GM23338 (cell line): ENCODE measurements around the gene SLC51B. TPM values are rescaled to one million over a fixed set of nuclear protein-coding genes. Genes with fewer than 3 reads are reported as not detected.

Source experiments
- ATAC-seq: fragments of 200-7000 bp; cut with Tn5 transposase; 3 replicates; pipeline ENCODE4 v1.9.1; 2020
- DNase-seq: peaks from one replicate; pipeline ENCODE4 v3.0.0-alpha.2; 2015; ENCODE audit warnings: low spot score
- H2AFZ ChIP-seq: fragments of 200-600 bp; sonication (generic); 2 replicates; pipeline ENCODE4 v1.8.0; 2016; ENCODE audit warnings: antibody characterized with exemption, mild to moderate bottlenecking, moderate library complexity
- H3F3A ChIP-seq: fragments of 200-600 bp; sonication (generic); replicated peaks from 2 replicates; pipeline ENCODE4 v1.8.0; 2017; ENCODE audit warnings: antibody characterized with exemption, mixed run types, low read depth
- H3K27ac ChIP-seq: fragments of 200-600 bp; sonication (generic); 2 replicates; pipeline ENCODE4 v1.6.1; 2016; ENCODE audit warnings: low read depth
- H3K27me3 ChIP-seq: fragments of 200-600 bp; sonication (generic); 2 replicates; pipeline ENCODE4 v1.8.0; 2016; ENCODE audit warnings: mild to moderate bottlenecking, mixed run types, moderate library complexity; ENCODE audit not compliant: insufficient read depth
- H3K36me3 ChIP-seq: fragments of 200-600 bp; sonication (generic); 2 replicates; pipeline ENCODE4 v1.8.0; 2016; ENCODE audit warnings: mild to moderate bottlenecking; ENCODE audit not compliant: insufficient read depth
- H3K4me1 ChIP-seq: fragments of 200-600 bp; sonication (generic); 2 replicates; pipeline ENCODE4 v1.8.0; 2016; ENCODE audit warnings: mild to moderate bottlenecking, moderate library complexity; ENCODE audit not compliant: insufficient read depth
- H3K4me2 ChIP-seq: fragments of 200-600 bp; sonication (generic); 2 replicates; pipeline ENCODE4 v1.7.1; 2017; ENCODE audit warnings: mixed run types
- H3K4me3 ChIP-seq: fragments of 200-600 bp; sonication (generic); 2 replicates; pipeline ENCODE4 v1.6.1; 2016; ENCODE audit warnings: mixed run types
- H3K79me2 ChIP-seq: fragments of 200-600 bp; sonication (generic); replicated peaks from 2 replicates; pipeline ENCODE4 v1.8.0; 2017; ENCODE audit warnings: mild to moderate bottlenecking; ENCODE audit not compliant: insufficient read depth
- H3K9me2 ChIP-seq: fragments of 200-600 bp; sonication (generic); 2 replicates; pipeline ENCODE4 v1.8.0; 2017; ENCODE audit not compliant: insufficient read depth
- H4K20me1 ChIP-seq: fragments of 200-600 bp; sonication (generic); replicated peaks from 2 replicates; pipeline ENCODE4 v1.8.0; 2017; ENCODE audit warnings: mild to moderate bottlenecking; ENCODE audit not compliant: insufficient read depth
- H3K27ac Mint-ChIP-seq: 2 replicates; pipeline ENCODE4 v1.8.0; 2020; ENCODE audit warnings: inconsistent platforms, mild to moderate bottlenecking, moderate library complexity, mixed read lengths
- H3K27me3 Mint-ChIP-seq: 3 replicates; pipeline ENCODE4 v1.8.0; 2022; ENCODE audit warnings: low read depth, mild to moderate bottlenecking, moderate library complexity, mixed read lengths, inconsistent platforms; ENCODE audit not compliant: insufficient read depth, poor library complexity
- H3K36me3 Mint-ChIP-seq: 3 replicates; pipeline ENCODE4 v1.8.0; 2021; ENCODE audit warnings: low read depth, mild to moderate bottlenecking, inconsistent platforms, moderate library complexity, mixed read lengths
- H3K4me1 Mint-ChIP-seq: 3 replicates; pipeline ENCODE4 v1.8.0; 2020; ENCODE audit warnings: mild to moderate bottlenecking, inconsistent platforms, mixed read lengths
- H3K4me3 Mint-ChIP-seq: 3 replicates; pipeline ENCODE4 v1.8.0; 2021; ENCODE audit warnings: moderate library complexity, mild to moderate bottlenecking, inconsistent platforms, mixed read lengths
- H3K9me3 Mint-ChIP-seq: 3 replicates; pipeline ENCODE4 v1.8.0; 2020; ENCODE audit warnings: moderate library complexity, mild to moderate bottlenecking, inconsistent platforms, mixed read lengths
- CREB1 ChIP-seq: fragments of 250-450 bp; sonication (Bioruptor Pico); IDR thresholded peaks from 2 replicates; pipeline ENCODE4 v1.5.0; 2020; ENCODE audit warnings: low read depth, mild to moderate bottlenecking, moderate library complexity
- EZH2 ChIP-seq: fragments of 200-600 bp; sonication (generic); IDR thresholded peaks from one replicate; pipeline ENCODE4 v1.8.0; 2017; ENCODE audit warnings: antibody characterized with exemption, mild to moderate bottlenecking, low read depth; ENCODE audit not compliant: unreplicated experiment
- EZH2phosphoT487 ChIP-seq: fragments of 200-600 bp; sonication (generic); IDR thresholded peaks from one replicate; pipeline ENCODE4 v1.8.1; 2018; ENCODE audit warnings: antibody characterized with exemption; ENCODE audit not compliant: unreplicated experiment
- JUNB ChIP-seq: IDR thresholded peaks from one replicate; pipeline ENCODE4 v1.6.1; 2016; ENCODE audit warnings: antibody characterized with exemption; ENCODE audit not compliant: unreplicated experiment
- NANOG ChIP-seq: IDR thresholded peaks from 2 replicates; pipeline ENCODE4 v1.6.1; 2016; ENCODE audit warnings: antibody characterized with exemption, borderline replicate concordance
- POLR2AphosphoS5 ChIP-seq: IDR thresholded peaks from 2 replicates; pipeline ENCODE4 v1.6.1; 2016; ENCODE audit warnings: antibody characterized with exemption, low read depth
- STAT1 ChIP-seq: IDR thresholded peaks from one replicate; pipeline ENCODE4 v1.6.1; 2016; ENCODE audit warnings: antibody characterized with exemption; ENCODE audit not compliant: unreplicated experiment
- ZNF114 ChIP-seq: fragments of 250-450 bp; sonication (Bioruptor Pico); IDR thresholded peaks from 2 replicates; pipeline ENCODE4 v1.5.0; 2020; ENCODE audit warnings: mild to moderate bottlenecking, moderate library complexity
- ZNF331 ChIP-seq: fragments of 250-450 bp; sonication (Bioruptor Pico); IDR thresholded peaks from 2 replicates; pipeline ENCODE4 v1.5.0; 2020; ENCODE audit warnings: low read depth, mild to moderate bottlenecking, moderate library complexity
- polyA plus RNA-seq: library from polyadenylated mRNA; unstranded; fragments of >200 nt; fragmentation: Nextera tagmentation; extraction: Ambion mirVana; gene quantifications from 2 replicates; pipeline ENCODE4 v1.2.1, GENCODE V29; 2016
- total RNA-seq: library from RNA; depleted of rRNA; stranded (reverse); fragments of >200 nt; shearing (Covaris generic); gene quantifications from 2 replicates; pipeline ENCODE4 v1.2.3, GENCODE V29; 2014
- TF ChIP-seq, protein P1 (sequence below): IDR thresholded peaks from one replicate; pipeline ENCODE4 v1.6.1; 2018; ENCODE audit warnings: antibody characterized with exemption; ENCODE audit not compliant: unreplicated experiment
- TF ChIP-seq, protein P2 (sequence below): IDR thresholded peaks from 2 replicates; pipeline ENCODE4 v1.6.1; 2016; ENCODE audit warnings: antibody characterized with exemption
- TF ChIP-seq, protein P3 (sequence below): fragments of 250-450 bp; sonication (Bioruptor Pico); IDR thresholded peaks from 2 replicates; pipeline ENCODE4 v1.5.0; 2020; ENCODE audit warnings: mild to moderate bottlenecking, moderate library complexity
- TF ChIP-seq, protein P4 (sequence below), 2 experiments: fragments of 200-600 bp in 1 of 2; sonication (generic) in 1 of 2; conservative IDR thresholded peaks; 2 replicates each; pipeline versions ENCODE4 v1.5.1 to v1.6.1; 2016 to 2017; ENCODE audit warnings: antibody characterized with exemption in 2 of 2, low read depth in 2 of 2, mild to moderate bottlenecking in 2 of 2, moderate library complexity in 1 of 2

Gene SLC51B
- total and polyA plus RNA-seq, 2 experiments from 2014 or later, result not detected

DNA sequence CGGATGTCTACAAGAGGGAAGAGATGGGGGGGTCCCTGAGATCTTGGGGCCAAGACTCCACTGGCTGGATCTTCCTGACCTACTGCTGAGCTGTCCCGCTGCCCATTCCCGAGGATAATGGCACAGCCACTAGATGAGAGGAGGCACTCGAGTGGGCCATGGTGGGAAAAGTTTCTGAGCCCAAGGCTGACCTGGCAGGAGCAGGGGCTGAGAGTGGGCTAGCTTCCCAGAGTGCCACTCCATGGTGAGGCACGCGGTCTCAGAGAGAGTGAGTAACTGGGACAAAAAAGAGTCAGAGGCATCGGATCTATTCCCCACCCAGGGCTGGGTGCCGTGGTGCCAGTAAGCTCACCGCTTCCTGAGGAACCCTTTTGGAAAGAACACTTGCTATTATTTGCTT is 10.9 kb downstream of the SLC51B start:
- H3F3A ChIP-seq, result no peaks in the 10 kb centered on the region
- Mint-ChIP-seq H3K9me3 (no peaks in the 10 kb centered on the region), H3K36me3 (peaks cover 2% of the 10 kb centered on the region; the same call in 1 of the 3 replicates), H3K27me3 (peaks cover 4% of the 10 kb centered on the region), H3K4me1 (no peaks in the 10 kb centered on the region; the same call in 2 of the 3 replicates), H3K27ac (no peak overlapping the region), H3K4me3 (no peak overlapping the region)
- no peak overlapping the region for H2AFZ ChIP-seq
- no peaks in the 10 kb centered on the region for H3K4me1 ChIP-seq
- H3K27me3 ChIP-seq, result no peaks in the 10 kb centered on the region
- H3K79me2 ChIP-seq, result no peaks in the 10 kb centered on the region
- DNase-seq (no peak), ATAC-seq (no peak)
- no peaks in the 10 kb centered on the region for H4K20me1 ChIP-seq
- H3K36me3 ChIP-seq, result no peaks in the 10 kb centered on the region
- TF ChIP-seq, protein P1, sequence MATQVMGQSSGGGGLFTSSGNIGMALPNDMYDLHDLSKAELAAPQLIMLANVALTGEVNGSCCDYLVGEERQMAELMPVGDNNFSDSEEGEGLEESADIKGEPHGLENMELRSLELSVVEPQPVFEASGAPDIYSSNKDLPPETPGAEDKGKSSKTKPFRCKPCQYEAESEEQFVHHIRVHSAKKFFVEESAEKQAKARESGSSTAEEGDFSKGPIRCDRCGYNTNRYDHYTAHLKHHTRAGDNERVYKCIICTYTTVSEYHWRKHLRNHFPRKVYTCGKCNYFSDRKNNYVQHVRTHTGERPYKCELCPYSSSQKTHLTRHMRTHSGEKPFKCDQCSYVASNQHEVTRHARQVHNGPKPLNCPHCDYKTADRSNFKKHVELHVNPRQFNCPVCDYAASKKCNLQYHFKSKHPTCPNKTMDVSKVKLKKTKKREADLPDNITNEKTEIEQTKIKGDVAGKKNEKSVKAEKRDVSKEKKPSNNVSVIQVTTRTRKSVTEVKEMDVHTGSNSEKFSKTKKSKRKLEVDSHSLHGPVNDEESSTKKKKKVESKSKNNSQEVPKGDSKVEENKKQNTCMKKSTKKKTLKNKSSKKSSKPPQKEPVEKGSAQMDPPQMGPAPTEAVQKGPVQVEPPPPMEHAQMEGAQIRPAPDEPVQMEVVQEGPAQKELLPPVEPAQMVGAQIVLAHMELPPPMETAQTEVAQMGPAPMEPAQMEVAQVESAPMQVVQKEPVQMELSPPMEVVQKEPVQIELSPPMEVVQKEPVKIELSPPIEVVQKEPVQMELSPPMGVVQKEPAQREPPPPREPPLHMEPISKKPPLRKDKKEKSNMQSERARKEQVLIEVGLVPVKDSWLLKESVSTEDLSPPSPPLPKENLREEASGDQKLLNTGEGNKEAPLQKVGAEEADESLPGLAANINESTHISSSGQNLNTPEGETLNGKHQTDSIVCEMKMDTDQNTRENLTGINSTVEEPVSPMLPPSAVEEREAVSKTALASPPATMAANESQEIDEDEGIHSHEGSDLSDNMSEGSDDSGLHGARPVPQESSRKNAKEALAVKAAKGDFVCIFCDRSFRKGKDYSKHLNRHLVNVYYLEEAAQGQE, result no peak
- no peak for TF ChIP-seq EZH2phosphoT487
- no peak for TF ChIP-seq POLR2AphosphoS5
- TF ChIP-seq, protein P2, sequence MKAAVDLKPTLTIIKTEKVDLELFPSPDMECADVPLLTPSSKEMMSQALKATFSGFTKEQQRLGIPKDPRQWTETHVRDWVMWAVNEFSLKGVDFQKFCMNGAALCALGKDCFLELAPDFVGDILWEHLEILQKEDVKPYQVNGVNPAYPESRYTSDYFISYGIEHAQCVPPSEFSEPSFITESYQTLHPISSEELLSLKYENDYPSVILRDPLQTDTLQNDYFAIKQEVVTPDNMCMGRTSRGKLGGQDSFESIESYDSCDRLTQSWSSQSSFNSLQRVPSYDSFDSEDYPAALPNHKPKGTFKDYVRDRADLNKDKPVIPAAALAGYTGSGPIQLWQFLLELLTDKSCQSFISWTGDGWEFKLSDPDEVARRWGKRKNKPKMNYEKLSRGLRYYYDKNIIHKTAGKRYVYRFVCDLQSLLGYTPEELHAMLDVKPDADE, result no peak
- TF ChIP-seq, protein P3, sequence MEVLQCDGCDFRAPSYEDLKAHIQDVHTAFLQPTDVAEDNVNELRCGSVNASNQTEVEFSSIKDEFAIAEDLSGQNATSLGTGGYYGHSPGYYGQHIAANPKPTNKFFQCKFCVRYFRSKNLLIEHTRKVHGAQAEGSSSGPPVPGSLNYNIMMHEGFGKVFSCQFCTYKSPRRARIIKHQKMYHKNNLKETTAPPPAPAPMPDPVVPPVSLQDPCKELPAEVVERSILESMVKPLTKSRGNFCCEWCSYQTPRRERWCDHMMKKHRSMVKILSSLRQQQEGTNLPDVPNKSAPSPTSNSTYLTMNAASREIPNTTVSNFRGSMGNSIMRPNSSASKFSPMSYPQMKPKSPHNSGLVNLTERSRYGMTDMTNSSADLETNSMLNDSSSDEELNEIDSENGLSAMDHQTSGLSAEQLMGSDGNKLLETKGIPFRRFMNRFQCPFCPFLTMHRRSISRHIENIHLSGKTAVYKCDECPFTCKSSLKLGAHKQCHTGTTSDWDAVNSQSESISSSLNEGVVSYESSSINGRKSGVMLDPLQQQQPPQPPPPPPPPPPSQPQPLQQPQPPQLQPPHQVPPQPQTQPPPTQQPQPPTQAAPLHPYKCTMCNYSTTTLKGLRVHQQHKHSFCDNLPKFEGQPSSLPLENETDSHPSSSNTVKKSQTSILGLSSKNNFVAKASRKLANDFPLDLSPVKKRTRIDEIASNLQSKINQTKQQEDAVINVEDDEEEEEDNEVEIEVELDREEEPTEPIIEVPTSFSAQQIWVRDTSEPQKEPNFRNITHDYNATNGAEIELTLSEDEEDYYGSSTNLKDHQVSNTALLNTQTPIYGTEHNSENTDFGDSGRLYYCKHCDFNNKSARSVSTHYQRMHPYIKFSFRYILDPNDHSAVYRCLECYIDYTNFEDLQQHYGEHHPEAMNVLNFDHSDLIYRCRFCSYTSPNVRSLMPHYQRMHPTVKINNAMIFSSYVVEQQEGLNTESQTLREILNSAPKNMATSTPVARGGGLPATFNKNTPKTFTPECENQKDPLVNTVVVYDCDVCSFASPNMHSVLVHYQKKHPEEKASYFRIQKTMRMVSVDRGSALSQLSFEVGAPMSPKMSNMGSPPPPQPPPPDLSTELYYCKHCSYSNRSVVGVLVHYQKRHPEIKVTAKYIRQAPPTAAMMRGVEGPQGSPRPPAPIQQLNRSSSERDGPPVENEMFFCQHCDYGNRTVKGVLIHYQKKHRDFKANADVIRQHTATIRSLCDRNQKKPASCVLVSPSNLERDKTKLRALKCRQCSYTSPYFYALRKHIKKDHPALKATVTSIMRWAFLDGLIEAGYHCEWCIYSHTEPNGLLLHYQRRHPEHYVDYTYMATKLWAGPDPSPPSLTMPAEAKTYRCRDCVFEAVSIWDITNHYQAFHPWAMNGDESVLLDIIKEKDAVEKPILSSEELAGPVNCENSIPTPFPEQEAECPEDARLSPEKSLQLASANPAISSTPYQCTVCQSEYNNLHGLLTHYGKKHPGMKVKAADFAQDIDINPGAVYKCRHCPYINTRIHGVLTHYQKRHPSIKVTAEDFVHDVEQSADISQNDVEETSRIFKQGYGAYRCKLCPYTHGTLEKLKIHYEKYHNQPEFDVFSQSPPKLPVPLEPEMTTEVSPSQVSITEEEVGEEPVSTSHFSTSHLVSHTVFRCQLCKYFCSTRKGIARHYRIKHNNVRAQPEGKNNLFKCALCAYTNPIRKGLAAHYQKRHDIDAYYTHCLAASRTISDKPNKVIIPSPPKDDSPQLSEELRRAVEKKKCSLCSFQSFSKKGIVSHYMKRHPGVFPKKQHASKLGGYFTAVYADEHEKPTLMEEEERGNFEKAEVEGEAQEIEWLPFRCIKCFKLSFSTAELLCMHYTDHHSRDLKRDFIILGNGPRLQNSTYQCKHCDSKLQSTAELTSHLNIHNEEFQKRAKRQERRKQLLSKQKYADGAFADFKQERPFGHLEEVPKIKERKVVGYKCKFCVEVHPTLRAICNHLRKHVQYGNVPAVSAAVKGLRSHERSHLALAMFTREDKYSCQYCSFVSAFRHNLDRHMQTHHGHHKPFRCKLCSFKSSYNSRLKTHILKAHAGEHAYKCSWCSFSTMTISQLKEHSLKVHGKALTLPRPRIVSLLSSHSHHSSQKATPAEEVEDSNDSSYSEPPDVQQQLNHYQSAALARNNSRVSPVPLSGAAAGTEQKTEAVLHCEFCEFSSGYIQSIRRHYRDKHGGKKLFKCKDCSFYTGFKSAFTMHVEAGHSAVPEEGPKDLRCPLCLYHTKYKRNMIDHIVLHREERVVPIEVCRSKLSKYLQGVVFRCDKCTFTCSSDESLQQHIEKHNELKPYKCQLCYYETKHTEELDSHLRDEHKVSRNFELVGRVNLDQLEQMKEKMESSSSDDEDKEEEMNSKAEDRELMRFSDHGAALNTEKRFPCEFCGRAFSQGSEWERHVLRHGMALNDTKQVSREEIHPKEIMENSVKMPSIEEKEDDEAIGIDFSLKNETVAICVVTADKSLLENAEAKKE (CRISPR knock-in tag), result no peak
- TF ChIP-seq, protein P4, sequence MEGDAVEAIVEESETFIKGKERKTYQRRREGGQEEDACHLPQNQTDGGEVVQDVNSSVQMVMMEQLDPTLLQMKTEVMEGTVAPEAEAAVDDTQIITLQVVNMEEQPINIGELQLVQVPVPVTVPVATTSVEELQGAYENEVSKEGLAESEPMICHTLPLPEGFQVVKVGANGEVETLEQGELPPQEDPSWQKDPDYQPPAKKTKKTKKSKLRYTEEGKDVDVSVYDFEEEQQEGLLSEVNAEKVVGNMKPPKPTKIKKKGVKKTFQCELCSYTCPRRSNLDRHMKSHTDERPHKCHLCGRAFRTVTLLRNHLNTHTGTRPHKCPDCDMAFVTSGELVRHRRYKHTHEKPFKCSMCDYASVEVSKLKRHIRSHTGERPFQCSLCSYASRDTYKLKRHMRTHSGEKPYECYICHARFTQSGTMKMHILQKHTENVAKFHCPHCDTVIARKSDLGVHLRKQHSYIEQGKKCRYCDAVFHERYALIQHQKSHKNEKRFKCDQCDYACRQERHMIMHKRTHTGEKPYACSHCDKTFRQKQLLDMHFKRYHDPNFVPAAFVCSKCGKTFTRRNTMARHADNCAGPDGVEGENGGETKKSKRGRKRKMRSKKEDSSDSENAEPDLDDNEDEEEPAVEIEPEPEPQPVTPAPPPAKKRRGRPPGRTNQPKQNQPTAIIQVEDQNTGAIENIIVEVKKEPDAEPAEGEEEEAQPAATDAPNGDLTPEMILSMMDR (conservative IDR thresholded peaks at IDR 0.05; ENCODE audit: low read depth in 2 of 2), result no peak
- TF ChIP-seq EZH2, result no peak
- no peak for TF ChIP-seq ZNF331 (CRISPR knock-in tag)
- no peak for TF ChIP-seq CREB1 (CRISPR knock-in tag)
- TF ChIP-seq NANOG, result no peak
- no peak for TF ChIP-seq JUNB
- TF ChIP-seq ZNF114, result no peak
- TF ChIP-seq STAT1, result no peak
- H3K4me2 ChIP-seq, result no peak overlapping the region
- H3K27ac ChIP-seq, result no peak overlapping the region
- no peaks in the 10 kb centered on the region for H3K9me2 ChIP-seq
- no peak overlapping the region for H3K4me3 ChIP-seq
